Stimulated activated CD8-positive, alpha-beta memory T cell treated with anti-CD3 and anti-CD28 coated beads, Interleukin-15, amount 100 ng/mL, for 4 hours (primary cell): Measurements from ENCODE around the gene LMCD1.

Source experiments
- DNase-seq, 2 donors: peaks; one replicate each; pipeline ENCODE4 v3.0.0-alpha.2; 2020; ENCODE audit warnings: low read depth in 2 of 2

The LMCD1 gene

GRCh38 chr3:8619548-8619947 is 117.9 kb downstream of the LMCD1 start:
- no peak for DNase-seq

GRCh38 chr3:8621141-8621540 is 119.5 kb downstream of the LMCD1 start:
- DNase-seq, result no peak

GRCh38 chr3:8621872-8622271 is 120.2 kb downstream of the LMCD1 start:
- DNase-seq, result no peak

GRCh38 chr3:8622873-8623691 is 121.5 kb downstream of the LMCD1 start:
- DNase-seq, result no peak

- no peak for DNase-seq
Observed at GRCh38 chr3:8623741-8624140, 122.1 kb downstream of the LMCD1 start.
